WTC11 (cell line): ENCODE data around the gene E2F4. TPM values are rescaled to one million over a fixed set of nuclear protein-coding genes. Genes with fewer than 3 reads are reported as not detected.

Source experiments
- AFF4 ChIP-seq: sonication (generic); formaldehyde crosslinking; IDR thresholded peaks from 2 replicates; pipeline ENCODE4 v1.8.1; 2023; ENCODE audit warnings: mild to moderate bottlenecking, missing genetic modification reagents, borderline replicate concordance
- AR ChIP-seq: fragments of 250-450 bp; sonication (Bioruptor Pico); IDR thresholded peaks from 2 replicates; pipeline ENCODE4 v1.9.0; 2021; ENCODE audit warnings: mild to moderate bottlenecking
- ARID4B ChIP-seq: sonication (generic); formaldehyde crosslinking; IDR thresholded peaks from 2 replicates; pipeline ENCODE4 v1.8.0; 2023; ENCODE audit warnings: missing genetic modification reagents, mild to moderate bottlenecking, borderline replicate concordance
- CREB1 ChIP-seq: sonication (generic); formaldehyde crosslinking; IDR thresholded peaks from 2 replicates; pipeline ENCODE4 v1.8.0; 2023; ENCODE audit warnings: mild to moderate bottlenecking, missing genetic modification reagents
- CREM ChIP-seq: sonication (generic); formaldehyde crosslinking; IDR thresholded peaks from 2 replicates; pipeline ENCODE4 v1.8.1; 2022; ENCODE audit warnings: mild to moderate bottlenecking, missing genetic modification reagents, moderate library complexity
- E2F1 ChIP-seq: sonication (generic); formaldehyde crosslinking; IDR thresholded peaks from 2 replicates; pipeline ENCODE4 v1.8.0; 2022; ENCODE audit warnings: mild to moderate bottlenecking, missing genetic modification reagents
- ELF4 ChIP-seq: sonication (generic); formaldehyde crosslinking; IDR thresholded peaks from 2 replicates; pipeline ENCODE4 v1.8.1; 2022; ENCODE audit warnings: low read depth, mild to moderate bottlenecking, moderate library complexity, missing genetic modification reagents
- HMGA2 ChIP-seq: fragments of 250-450 bp; sonication (Bioruptor Pico); IDR thresholded peaks from 2 replicates; pipeline ENCODE4 v1.4.0; 2021; ENCODE audit warnings: mild to moderate bottlenecking, moderate library complexity
- NFYB ChIP-seq: sonication (generic); formaldehyde crosslinking; conservative IDR thresholded peaks from 2 replicates; pipeline ENCODE4 v1.8.0; 2022; ENCODE audit warnings: low read depth, missing genetic modification reagents
- RELA ChIP-seq: sonication (generic); formaldehyde crosslinking; IDR thresholded peaks from 2 replicates; pipeline ENCODE4 v1.8.1; 2022; ENCODE audit warnings: missing genetic modification reagents, mild to moderate bottlenecking, borderline replicate concordance
- SMAD3 ChIP-seq: sonication (generic); formaldehyde crosslinking; IDR thresholded peaks from 2 replicates; pipeline ENCODE4 v1.8.0; 2022; ENCODE audit warnings: missing genetic modification reagents, mild to moderate bottlenecking, borderline replicate concordance
- SMAD4 ChIP-seq: sonication (generic); formaldehyde crosslinking; IDR thresholded peaks from 2 replicates; pipeline ENCODE4 v1.8.0; 2022; ENCODE audit warnings: mild to moderate bottlenecking, missing genetic modification reagents
- ZBTB21 ChIP-seq: sonication (generic); formaldehyde crosslinking; IDR thresholded peaks from 2 replicates; pipeline ENCODE4 v1.8.1; 2023; ENCODE audit warnings: mild to moderate bottlenecking, missing genetic modification reagents, borderline replicate concordance
- ZNF281 ChIP-seq: sonication (generic); formaldehyde crosslinking; IDR thresholded peaks from 2 replicates; pipeline ENCODE4 v1.8.0; 2023; ENCODE audit warnings: mild to moderate bottlenecking, missing genetic modification reagents
- ZNF317 ChIP-seq: sonication (generic); formaldehyde crosslinking; IDR thresholded peaks from 2 replicates; pipeline ENCODE4 v1.8.1; 2023; ENCODE audit warnings: low read depth, mild to moderate bottlenecking, moderate library complexity, missing genetic modification reagents, borderline replicate concordance
- ZNF423 ChIP-seq: fragments of 250-450 bp; sonication (Bioruptor Pico); IDR thresholded peaks from 2 replicates; pipeline ENCODE4 v2.1.2; 2022; ENCODE audit warnings: mild to moderate bottlenecking, moderate library complexity
- ZNF425 ChIP-seq: fragments of 250-450 bp; sonication (Bioruptor Pico); conservative IDR thresholded peaks from 2 replicates; pipeline ENCODE4 v1.9.0; 2021; ENCODE audit warnings: mild to moderate bottlenecking
- ZSCAN18 ChIP-seq: fragments of 250-450 bp; sonication (Bioruptor Pico); IDR thresholded peaks from 2 replicates; pipeline ENCODE4 v2.1.2; 2022; ENCODE audit warnings: mild to moderate bottlenecking, moderate library complexity
- total RNA-seq: library from RNA; stranded (reverse); gene quantifications from 3 replicates; pipeline ENCODE4 v1.2.3, GENCODE V29; 2021

Gene E2F4
- total RNA-seq, 1 experiment from 2014 or later = 85.0 TPM

- TF ChIP-seq ZNF281 (CRISPR knock-in tag) = no peak; the same call in 1 of the 2 replicates
- no peak for TF ChIP-seq NFYB (CRISPR knock-in tag)
- TF ChIP-seq CREM (CRISPR knock-in tag) = no peak
- peak; percentile 62; the same call in 1 of the 2 replicates for TF ChIP-seq ARID4B (CRISPR knock-in tag)
- no peak for TF ChIP-seq ZSCAN18 (CRISPR knock-in tag)
- peak; percentile 15; the same call in 1 of the 2 replicates for TF ChIP-seq SMAD3 (CRISPR knock-in tag)
- TF ChIP-seq CREB1 (CRISPR knock-in tag) = 0 out of 2 replicates have a peak, but pooled peaks have one; percentile 22
- TF ChIP-seq SMAD4 = no peak
- TF ChIP-seq AR (CRISPR knock-in tag) = no peak
- TF ChIP-seq E2F1 = no peak
- TF ChIP-seq AFF4 (CRISPR knock-in tag) = no peak
- TF ChIP-seq HMGA2 = no peak
- TF ChIP-seq ZNF425 (CRISPR knock-in tag) = no peak
- TF ChIP-seq ELF4 (CRISPR knock-in tag) = no peak
- TF ChIP-seq ZBTB21 = 0 out of 2 replicates have a peak, but pooled peaks have one; percentile 51
- no peak for TF ChIP-seq RELA
- no peak for TF ChIP-seq ZNF423 (CRISPR knock-in tag)
- TF ChIP-seq ZNF317 (CRISPR knock-in tag) = no peak
Observed at GRCh38 chr16:67150833-67151396, 41.0 kb upstream of the E2F4 start, which contains the start of gene B3GNT9 (continued).
